HG02798 (cell line): ENCODE measurements around the gene CLHC1.
"Not testable (repeated sequence)": the region's sequence is repeated elsewhere in the genome, so short reads cannot be mapped to it uniquely, and the experiment has no call there.

ENCODE experiments used
- ATAC-seq: cut with Tn5 transposase; IDR thresholded peaks from one replicate; pipeline ENCODE4 v1.9.1; 2021; ENCODE audit warnings: mild to moderate bottlenecking; ENCODE audit not compliant: unreplicated experiment, poor library complexity

The CLHC1 gene

GRCh38 chr2:55233658-55233940 is 1.5 kb upstream of the CLHC1 start:
- no peak for ATAC-seq

DNA sequence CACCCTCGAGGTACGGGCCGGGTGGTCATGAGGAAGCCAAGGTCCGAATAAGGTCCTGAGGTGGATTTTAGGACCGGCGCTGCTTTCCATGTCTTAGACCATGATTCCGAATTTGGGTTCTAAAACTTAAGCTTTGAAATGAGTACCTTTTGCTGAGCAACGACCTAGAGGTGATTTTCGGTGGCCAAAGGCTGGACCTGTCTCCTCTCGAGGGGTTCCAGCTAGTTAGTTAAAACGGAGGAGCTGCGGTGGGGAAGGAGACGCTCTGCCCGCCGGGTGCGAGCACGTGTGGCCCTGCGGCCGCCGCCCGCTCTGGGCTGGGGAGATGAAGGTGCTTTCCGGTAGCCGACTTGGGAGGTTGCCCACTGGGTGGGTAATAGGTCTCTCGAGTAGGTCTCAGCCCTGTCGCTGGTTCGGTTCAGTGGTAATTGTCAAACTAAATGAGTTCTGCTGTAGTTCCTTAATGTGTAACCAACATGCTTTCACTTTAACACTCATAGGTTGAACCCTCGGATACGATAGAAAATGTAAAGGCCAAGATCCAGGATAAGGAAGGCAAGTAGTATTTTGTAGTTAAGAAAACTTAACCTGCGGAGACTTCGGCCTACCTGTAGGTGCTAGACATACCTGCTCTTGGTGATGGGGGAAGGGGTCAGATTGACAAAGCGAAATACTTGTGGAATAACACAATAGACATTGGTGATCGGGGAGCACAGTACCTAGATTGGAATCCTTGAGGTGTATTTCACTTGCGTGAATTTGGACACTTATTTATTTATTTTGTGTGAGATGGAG is 967 bp upstream of the CLHC1 start:
- ATAC-seq, result peak; percentile 29

DNA sequence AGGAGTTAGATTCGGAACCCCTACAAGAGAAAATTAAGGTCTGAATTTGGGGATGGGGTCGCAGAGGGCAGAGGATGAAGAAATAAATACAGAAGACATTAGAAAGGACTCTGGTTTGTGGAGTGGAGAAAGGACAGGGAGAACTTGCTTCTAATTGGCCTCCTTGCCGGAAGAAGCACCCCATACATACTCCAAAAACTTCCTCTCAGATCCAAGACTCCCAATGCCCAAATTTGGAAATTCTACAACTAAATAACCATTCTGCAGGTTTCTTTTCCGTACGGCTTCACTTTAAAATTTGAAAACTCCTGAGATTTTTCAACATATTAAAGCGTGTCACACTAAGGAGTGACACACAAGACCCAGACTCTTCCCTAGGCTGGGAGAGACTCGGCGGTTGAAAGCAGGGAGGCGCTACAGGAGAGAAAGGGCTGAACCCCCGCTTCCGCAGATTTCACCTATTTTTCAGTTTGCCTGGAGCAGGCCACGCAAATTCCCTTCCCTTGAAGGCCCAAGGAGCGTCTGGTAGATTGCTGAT is 478 bp downstream of the CLHC1 start:
- ATAC-seq, result no peak

GRCh38 chr2:55230551-55230950 is 1.5 kb downstream of the CLHC1 start:
- no peak for ATAC-seq

- ATAC-seq, result no peak
These were observed 2.9 kb downstream of the CLHC1 start for GRCh38 chr2:55229221-55229620.

DNA sequence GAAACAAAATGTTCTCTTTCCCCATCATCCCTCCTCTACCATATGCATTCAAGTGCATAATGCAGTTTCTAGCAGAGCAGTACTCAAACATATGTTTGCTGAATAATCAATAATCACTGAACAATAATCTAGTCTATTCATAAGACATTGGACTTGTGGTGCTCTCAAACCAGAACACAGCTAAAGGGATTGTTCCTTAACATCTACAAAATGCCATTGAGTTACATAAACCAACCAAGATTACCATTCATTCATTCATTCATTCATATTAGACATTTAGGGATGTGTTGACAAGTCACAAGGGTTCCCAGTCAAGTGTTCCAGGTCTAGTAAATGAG is 3.9 kb downstream of the CLHC1 start:
- no peak for ATAC-seq

- ATAC-seq, result not testable (repeated sequence)
These were observed 4.5 kb downstream of the CLHC1 start for GRCh38 chr2:55227437-55228225.

DNA sequence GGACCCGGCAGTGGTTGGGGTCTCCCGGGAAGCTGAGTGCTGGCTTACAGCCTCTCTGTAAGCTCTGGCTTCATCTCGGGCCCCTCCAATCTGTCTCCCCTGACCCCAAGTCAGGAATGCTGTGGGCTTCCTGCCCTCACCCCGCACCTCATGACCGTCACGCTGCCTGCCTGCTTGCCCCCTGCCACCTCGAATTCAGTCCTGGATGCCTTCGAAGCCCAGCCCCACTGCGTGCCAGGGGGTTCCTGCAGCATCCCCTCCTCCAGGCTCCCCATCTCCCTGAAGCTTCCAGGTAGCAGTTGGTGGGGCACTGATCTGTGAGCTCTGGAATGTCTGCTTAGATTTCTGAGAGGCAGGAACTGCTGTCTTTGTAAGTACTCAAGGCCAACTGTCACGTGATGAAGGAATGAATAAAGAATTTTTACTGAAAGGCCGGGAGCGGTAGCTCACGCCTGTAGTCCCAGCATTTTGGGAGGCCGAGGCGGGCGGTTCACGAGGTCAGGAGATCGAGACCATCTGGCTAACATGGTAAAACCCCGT is 6.5 kb downstream of the CLHC1 start:
- no peak for ATAC-seq

DNA sequence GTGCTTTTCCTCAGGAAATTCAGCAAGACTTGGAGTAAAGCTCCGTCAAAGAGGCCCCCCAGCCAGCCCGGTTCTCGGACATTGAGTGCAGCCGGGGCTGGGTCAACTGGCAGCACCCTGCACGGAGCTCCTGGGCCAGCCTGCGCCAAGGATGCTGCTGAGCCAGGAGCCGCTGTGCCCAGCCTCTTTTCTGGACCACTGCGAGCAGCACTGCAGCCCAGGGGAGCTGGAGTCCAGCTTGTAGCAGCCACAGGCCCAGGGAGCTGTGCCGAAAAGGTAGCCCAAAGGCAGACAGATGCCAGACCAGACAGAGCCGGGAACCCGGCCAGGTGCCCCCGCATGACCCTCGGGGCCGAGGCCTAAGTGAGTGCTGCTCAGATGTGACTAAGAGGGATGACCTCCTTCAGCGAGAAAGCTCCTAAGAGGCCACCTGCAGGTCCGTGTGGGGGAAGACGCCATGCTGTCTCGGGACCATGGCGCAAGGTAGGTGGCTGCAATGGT is 7.3 kb downstream of the CLHC1 start:
- no peak for ATAC-seq

DNA sequence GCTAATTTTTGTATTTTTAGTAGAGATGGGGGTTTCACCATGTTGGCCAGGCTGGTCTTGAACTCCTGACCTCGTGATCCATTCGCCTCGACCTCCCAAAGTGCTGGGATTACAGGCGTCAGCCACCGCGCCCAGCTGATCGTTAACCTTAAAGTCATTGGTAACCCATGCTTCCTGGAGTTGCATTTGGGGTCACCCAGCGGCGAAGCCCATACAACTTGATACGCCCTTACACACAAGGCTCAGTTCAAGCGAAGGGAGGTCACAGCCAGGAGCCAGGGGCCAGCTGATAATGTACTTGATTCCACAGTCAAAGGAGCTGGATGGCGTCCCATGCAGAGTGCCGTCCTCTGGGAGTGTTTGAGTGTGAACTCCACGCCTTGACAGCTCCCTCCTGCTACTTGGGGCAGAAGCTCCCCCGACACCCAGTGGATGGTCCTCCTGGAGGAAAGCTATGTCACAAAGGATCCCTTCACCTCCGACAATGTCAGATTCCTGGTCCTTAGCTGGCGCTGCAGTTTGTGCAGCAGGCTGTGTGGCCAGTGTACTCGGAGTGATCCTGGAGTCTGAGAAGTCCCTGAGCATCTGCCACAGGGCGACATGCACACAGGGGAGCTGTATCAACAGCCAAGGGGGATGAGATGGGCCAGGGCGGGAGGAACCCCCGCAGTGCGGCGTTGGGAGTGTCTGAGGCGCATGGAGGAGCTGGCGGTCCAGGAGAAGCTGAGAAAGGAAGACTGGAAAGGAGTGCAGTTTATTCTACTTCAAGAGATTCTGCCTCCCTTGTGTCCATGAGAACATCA is 7.9 kb downstream of the CLHC1 start:
- no peak for ATAC-seq

GRCh38 chr2:55213822-55214221 is 18.3 kb downstream of the CLHC1 start:
- ATAC-seq, result no peak

DNA sequence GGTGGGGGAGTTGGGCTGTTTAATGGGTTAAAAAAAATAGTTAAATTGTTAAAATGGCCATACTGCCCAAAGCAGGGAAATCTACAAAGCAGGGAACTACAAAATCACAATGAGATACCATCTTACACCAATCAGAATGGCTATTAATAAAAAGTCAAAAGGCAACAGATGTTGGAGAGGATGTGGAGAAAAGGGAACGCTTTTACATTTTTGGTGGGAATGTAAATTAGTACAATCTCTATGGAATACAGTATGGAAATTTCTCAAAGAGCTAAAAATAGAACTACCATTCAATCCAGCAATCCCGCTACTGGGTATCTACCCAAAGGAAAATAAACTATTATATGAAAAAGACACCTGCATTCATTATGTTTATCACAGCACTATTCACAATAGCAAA is 27.1 kb downstream of the CLHC1 start:
- no peak for ATAC-seq

DNA sequence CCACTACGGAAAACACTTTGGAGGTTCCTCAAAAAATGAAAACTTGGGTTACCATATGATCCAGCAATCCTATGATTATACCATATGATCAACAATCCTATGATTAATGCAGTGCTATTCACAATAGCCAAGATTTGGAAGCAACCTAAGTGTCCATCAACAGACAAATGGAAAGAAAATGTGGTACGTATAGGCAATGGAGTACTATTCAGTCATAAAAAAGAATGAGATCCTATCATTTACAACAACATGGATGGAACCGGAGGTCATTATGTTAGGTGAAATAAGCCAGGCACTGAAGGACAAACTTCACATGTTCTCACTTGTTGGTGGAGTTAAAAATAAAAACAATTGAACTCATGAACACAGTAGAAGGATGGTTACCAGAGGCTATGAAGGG is 27.6 kb downstream of the CLHC1 start:
- ATAC-seq, result no peak

- ATAC-seq, result no peak
These were observed 31.7 kb downstream of the CLHC1 start for GRCh38 chr2:55200416-55200815.

DNA sequence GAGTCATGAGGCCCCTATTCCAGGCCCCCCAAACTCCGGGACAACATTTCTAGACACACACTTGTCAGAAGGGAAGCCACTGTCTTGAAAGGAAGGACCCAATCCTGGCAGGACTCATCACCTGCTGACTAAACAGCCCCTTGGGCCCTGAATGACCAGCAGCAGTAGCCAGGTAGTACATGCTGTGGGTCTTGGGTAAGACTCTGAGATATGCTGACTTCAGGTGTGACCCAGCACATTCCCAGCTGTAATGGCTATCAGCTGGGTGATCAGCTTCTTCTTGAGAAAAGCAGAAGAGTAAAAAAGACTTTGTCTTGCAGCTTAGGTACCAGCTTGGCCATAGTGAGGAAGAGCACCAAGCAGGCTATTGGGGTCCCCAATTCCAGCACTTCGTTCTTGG is 35.6 kb downstream of the CLHC1 start:
- ATAC-seq, result no peak

GRCh38 chr2:55191888-55192287 is 40.2 kb downstream of the CLHC1 start:
- not testable (repeated sequence) for ATAC-seq

GRCh38 chr2:55186837-55187236 is 45.3 kb downstream of the CLHC1 start:
- ATAC-seq, result not testable (repeated sequence)

DNA sequence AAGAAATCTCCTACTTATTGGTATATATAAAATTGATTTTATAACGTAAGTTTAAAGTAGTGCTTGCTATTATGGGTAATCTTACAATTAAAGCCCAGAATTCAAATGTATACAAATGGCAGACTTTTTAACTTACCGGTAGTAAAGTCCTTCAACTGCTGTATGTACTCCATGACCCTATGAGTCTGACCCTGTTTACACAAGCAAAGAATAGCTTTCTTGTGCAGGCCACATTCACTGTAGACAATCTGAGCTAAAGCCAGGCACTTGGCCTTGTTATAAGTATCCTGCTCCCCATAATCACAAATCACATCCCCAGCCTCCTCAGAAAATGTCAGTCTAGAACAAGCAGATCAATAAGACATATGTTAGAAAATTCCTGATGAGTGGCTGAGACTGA is 51.7 kb downstream of the CLHC1 start:
- ATAC-seq, result no peak

- ATAC-seq, result no peak
These were observed 56.0 kb downstream of the CLHC1 start for GRCh38 chr2:55176094-55176415.

GRCh38 chr2:55175254-55176093 is 56.6 kb downstream of the CLHC1 start:
- no peak for ATAC-seq
